Neural cell (in vitro differentiated cells): Measurements from ENCODE around the gene CFL2. TPM values are rescaled to one million over a fixed set of nuclear protein-coding genes. Genes with fewer than 3 reads are reported as not detected.

Source experiments
- H2AFZ ChIP-seq: fragments of 200-600, 300-800 bp; sonication (generic), shearing (Covaris generic); 2 replicates; pipeline ENCODE4 v1.6.0; 2014; ENCODE audit warnings: low read depth, mild to moderate bottlenecking, antibody characterized with exemption, low read length, moderate library complexity
- H3F3A ChIP-seq: fragments of 200-600 bp; shearing (Covaris generic); 2 replicates; pipeline ENCODE4 v1.6.1; 2016; ENCODE audit warnings: mild to moderate bottlenecking, moderate library complexity, mixed read lengths, antibody characterized with exemption, low read length; ENCODE audit not compliant: insufficient read depth, poor library complexity, severe bottlenecking
- H3K27ac ChIP-seq: fragments of 200-600, 300-800 bp; sonication (generic), shearing (Covaris generic); 2 replicates; pipeline ENCODE4 v1.5.1; 2014; ENCODE audit warnings: mild to moderate bottlenecking, low read length, moderate library complexity
- H3K27me3 ChIP-seq: fragments of 300-800, 200-600 bp; sonication (generic), shearing (Covaris generic); 2 replicates; pipeline ENCODE4 v1.6.0; 2014; ENCODE audit warnings: mild to moderate bottlenecking, low read depth, low read length, moderate library complexity; ENCODE audit not compliant: insufficient read depth
- H3K36me3 ChIP-seq: fragments of 300-800, 200-600 bp; sonication (generic), shearing (Covaris generic); 2 replicates; pipeline ENCODE4 v1.5.1; 2014; ENCODE audit warnings: mild to moderate bottlenecking, antibody characterized with exemption, low read length, moderate library complexity; ENCODE audit not compliant: insufficient read depth
- H3K4me2 ChIP-seq: fragments of 300-800, 200-600 bp; sonication (generic), shearing (Covaris generic); 2 replicates; pipeline ENCODE4 v1.6.0; 2014; ENCODE audit warnings: mild to moderate bottlenecking, low read length
- H3K4me3 ChIP-seq: fragments of 300-800, 200-600 bp; sonication (generic), shearing (Covaris generic); 2 replicates; pipeline ENCODE4 v1.5.1; 2014; ENCODE audit warnings: mild to moderate bottlenecking, low read length, moderate library complexity
- H3K79me2 ChIP-seq: fragments of 200-600 bp; shearing (Covaris generic); replicated peaks from 2 replicates; pipeline ENCODE4 v1.6.0; 2014; ENCODE audit warnings: mild to moderate bottlenecking, low read length, moderate library complexity; ENCODE audit not compliant: insufficient read depth
- H3K9ac ChIP-seq: fragments of 300-800, 200-600 bp; sonication (generic), shearing (Covaris generic); 2 replicates; pipeline ENCODE4 v1.6.1; 2016; ENCODE audit warnings: mild to moderate bottlenecking, low read length, mixed read lengths
- H3K9me2 ChIP-seq: fragments of 200-600 bp; shearing (Covaris generic); 2 replicates; pipeline ENCODE4 v1.6.1; 2016; ENCODE audit warnings: mild to moderate bottlenecking, low read length, mixed read lengths; ENCODE audit not compliant: insufficient read depth
- H3K9me3 ChIP-seq: fragments of 200-600, 300-800 bp; sonication (generic), shearing (Covaris generic); 2 replicates; pipeline ENCODE4 v1.6.1; 2016; ENCODE audit warnings: mild to moderate bottlenecking, mixed run types, low read length, moderate library complexity, mixed read lengths
- H4K20me1 ChIP-seq: fragments of 200-600 bp; shearing (Covaris generic); 2 replicates; pipeline ENCODE4 v1.6.1; 2016; ENCODE audit warnings: mild to moderate bottlenecking, mixed run types; ENCODE audit not compliant: insufficient read depth
- CTCF ChIP-seq: fragments of 450-650 bp; IDR thresholded peaks from 2 replicates; pipeline ENCODE4 v1.5.1; 2014; ENCODE audit warnings: antibody characterized with exemption, mild to moderate bottlenecking, moderate library complexity; ENCODE audit not compliant: poor library complexity, severe bottlenecking
- EP300 ChIP-seq: fragments of 450-650 bp; conservative IDR thresholded peaks from 2 replicates; pipeline ENCODE4 v1.6.1; 2014; ENCODE audit warnings: antibody characterized with exemption, mild to moderate bottlenecking, moderate library complexity; ENCODE audit not compliant: poor library complexity, severe bottlenecking
- EZH2 ChIP-seq: fragments of 200-600, 300-800 bp; shearing (Covaris generic), sonication (generic); IDR thresholded peaks from 2 replicates; pipeline ENCODE4 v1.6.1; 2014; ENCODE audit warnings: antibody characterized with exemption, low read length, borderline replicate concordance, mild to moderate bottlenecking; ENCODE audit not compliant: insufficient read depth, poor library complexity, severe bottlenecking
- MXI1 ChIP-seq: fragments of 450-650 bp; conservative IDR thresholded peaks from 2 replicates; pipeline ENCODE4 v1.6.1; 2014; ENCODE audit warnings: antibody characterized with exemption, mild to moderate bottlenecking; ENCODE audit not compliant: poor library complexity, severe bottlenecking
- POLR2AphosphoS5 ChIP-seq: IDR thresholded peaks from 2 replicates; pipeline ENCODE4 v1.6.1; 2012
- RAD21 ChIP-seq: fragments of 450-650 bp; conservative IDR thresholded peaks from 2 replicates; pipeline ENCODE4 v1.6.1; 2014; ENCODE audit warnings: antibody characterized with exemption, mild to moderate bottlenecking, moderate library complexity
- REST ChIP-seq: IDR thresholded peaks from 2 replicates; pipeline ENCODE4 v1.6.1; 2012; ENCODE audit warnings: borderline replicate concordance
- SMC3 ChIP-seq: fragments of 450-650 bp; conservative IDR thresholded peaks from 2 replicates; pipeline ENCODE4 v1.6.1; 2014; ENCODE audit warnings: antibody characterized with exemption, mild to moderate bottlenecking, moderate library complexity; ENCODE audit not compliant: poor library complexity
- TAF1 ChIP-seq: IDR thresholded peaks from 2 replicates; pipeline ENCODE4 v1.6.1; 2012; ENCODE audit warnings: low read depth
- polyA plus RNA-seq: library from polyadenylated mRNA; depleted of rRNA; stranded (reverse); fragments of >200 nt; gene quantifications from 2 replicates; pipeline ENCODE4 v1.2.3, GENCODE V29; 2014

The CFL2 gene
- polyA plus RNA-seq, 1 donor from 2014 or later = 37.8 TPM

DNA sequence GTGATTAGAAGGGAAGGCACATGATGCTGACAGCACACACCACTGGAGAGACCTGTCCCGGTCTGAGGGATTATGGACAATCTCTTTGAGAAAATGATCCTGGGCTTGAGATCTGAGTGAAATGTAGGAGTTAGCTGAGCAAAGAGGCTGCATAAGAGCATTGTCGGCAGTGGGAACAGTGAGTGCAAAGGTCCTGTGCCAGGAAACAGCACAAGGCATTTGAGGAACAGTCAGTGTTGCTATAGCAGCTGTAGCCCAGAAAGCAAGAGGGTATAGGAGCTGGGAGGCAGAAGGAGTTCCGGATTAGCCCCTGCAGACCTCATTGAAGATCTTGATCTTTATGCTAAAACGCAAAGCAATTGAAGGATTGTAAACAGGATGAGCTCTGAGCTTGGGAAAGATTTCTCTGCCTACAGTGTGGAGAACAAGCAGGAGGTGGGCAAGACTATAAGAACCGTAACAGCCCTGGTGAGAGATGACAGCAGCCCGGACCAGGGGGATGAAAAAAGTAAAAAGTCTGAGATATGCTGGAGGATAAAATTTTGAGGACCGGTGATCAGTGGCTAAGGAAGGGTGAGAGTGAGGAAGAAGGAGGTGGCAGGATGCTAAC lies 28.5 kb downstream of the CFL2 start:
- Histone ChIP-seq H3K27ac (no peak overlapping the region), H2AFZ (no peak overlapping the region), H3K4me2 (no peak overlapping the region)

DNA sequence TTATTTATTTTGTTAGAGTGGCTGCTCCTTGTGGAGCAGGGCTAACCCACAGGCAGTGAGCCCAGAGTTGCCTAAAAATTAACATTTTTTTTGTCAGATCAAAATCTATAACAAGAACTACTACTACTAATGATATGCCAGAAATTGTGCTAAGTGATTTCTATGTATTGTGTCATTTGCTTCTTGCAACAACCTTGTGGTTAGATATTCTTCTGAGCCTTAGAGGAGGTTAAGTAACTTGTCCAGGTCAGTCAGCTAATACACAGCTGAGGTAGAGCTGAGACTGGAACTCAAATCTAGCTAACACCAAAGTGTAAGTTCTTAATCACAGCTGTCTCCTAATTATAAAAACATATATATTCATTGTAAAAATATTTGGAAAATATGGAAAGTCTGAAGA lies 29.8 kb downstream of the CFL2 start:
- Histone ChIP-seq H3K4me3 (no peak overlapping the region), H3K9me3 (no peaks in the 10 kb centered on the region), H3K27ac (no peak overlapping the region), H3K36me3 (no peaks in the 10 kb centered on the region), H3F3A (no peaks in the 10 kb centered on the region), H3K9ac (no peak overlapping the region), H3K79me2 (no peaks in the 10 kb centered on the region), H3K4me2 (no peak overlapping the region), H3K27me3 (no peaks in the 10 kb centered on the region), H4K20me1 (no peaks in the 10 kb centered on the region), H2AFZ (no peak overlapping the region), H3K9me2 (no peaks in the 10 kb centered on the region)
- TF ChIP-seq EZH2 (no peak), POLR2AphosphoS5 (no peak), SMC3 (no peak), MXI1 (no peak), TAF1 (no peak), RAD21 (no peak), CTCF (no peak)

More for the DNA sequence above, 28.5 kb downstream of the CFL2 start:
- Histone ChIP-seq H3K36me3 (no peaks in the 10 kb centered on the region), H3K9me2 (no peaks in the 10 kb centered on the region), H3K9me3 (no peaks in the 10 kb centered on the region), H3F3A (no peaks in the 10 kb centered on the region), H3K4me3 (no peak overlapping the region), H3K79me2 (no peaks in the 10 kb centered on the region), H3K9ac (no peak overlapping the region), H3K27me3 (no peaks in the 10 kb centered on the region), H4K20me1 (no peaks in the 10 kb centered on the region)
- TF ChIP-seq CTCF = no peak
- no peak for TF ChIP-seq RAD21
- TF ChIP-seq EP300 = no peak
- TF ChIP-seq MXI1 = no peak
- TF ChIP-seq POLR2AphosphoS5 = no peak
- TF ChIP-seq EZH2 = no peak
- no peak for TF ChIP-seq REST
- TF ChIP-seq SMC3 = no peak
